GOT3 (cell line): Measurements from ENCODE around the gene PHACTR4.
"Not testable (repeated sequence)": the region's sequence is repeated elsewhere in the genome, so short reads cannot be mapped to it uniquely, and the experiment has no call there.

ENCODE experiments used
- DNase-seq: peaks from one replicate; lab custom pipeline; 2025; ENCODE audit warnings: mixed read lengths; lab: John Stamatoyannopoulos, UW

Gene PHACTR4

DNA sequence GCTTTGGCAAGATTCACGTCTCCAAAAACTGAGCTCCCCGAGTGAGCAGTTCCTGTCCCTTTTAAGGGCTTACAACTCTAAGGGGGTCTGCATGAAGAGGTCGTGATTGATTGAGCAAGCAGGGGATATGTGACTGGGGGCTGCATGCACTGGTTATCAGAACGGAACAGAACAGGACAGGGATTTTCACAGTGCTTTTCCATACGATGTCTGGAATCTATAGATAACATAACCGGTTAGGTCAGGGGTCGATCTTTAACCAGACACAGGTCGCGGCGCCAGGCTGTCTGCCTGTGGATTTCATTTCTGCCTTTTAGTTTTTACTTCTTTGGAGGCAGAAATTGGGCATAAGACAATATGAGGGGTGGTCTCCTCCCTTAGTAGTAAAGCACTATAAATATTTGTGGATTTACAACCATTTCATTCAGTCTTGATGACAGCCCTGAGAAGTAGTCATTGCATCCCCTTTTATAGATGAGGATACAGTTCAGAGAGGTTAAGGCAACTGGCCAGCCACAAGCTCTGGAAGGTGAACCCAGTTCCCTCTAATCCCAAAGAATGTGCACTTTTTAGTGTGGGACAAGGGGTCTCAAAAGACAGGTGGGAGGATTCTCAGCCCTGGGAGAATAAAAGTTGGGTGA, 155.6 kb downstream of the PHACTR4 start:
- DNase-seq, result not testable (repeated sequence)

DNA sequence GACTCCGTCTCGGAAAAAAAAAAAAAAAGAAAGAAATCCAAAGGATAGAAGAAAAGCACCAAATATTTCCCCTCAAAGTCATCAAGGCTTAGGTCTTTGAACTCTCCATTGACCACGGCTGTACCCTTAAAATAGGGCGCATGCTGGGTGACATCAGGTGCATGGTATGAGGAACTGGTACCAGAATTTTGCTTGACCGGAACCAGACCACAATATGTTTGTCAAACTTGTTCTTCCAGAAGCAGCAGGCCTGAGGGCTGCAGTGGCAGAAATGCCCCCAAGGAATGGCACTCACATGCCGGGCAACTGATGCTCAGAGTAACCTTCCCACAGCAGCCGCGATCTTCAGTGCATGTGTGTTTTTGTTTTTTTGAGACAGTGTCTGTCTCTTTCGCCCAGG, 157.3 kb downstream of the PHACTR4 start:
- no peak for DNase-seq

- no peak for DNase-seq
These were observed 160.9 kb downstream of the PHACTR4 start for GRCh38 chr1:28530456-28530855.

DNA sequence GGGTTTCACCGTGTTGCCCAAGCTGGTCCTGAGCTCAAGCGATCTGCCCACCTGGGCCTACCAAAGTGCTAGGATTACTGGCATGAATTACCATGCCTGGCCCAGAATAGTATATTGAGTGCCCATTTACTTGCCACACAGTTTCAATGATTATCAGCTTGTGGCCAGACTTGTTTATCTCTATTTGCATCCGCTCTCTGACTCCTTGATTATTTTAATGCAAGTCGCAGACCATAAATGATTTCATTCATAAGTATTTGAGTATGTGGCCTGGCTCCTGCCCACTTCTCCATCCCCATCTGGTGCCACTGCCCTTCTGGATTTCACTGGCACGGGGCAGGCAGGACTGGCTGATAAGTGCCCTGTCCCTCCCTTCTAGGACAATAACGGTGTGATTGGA, 165.1 kb downstream of the PHACTR4 start:
- no peak for DNase-seq

DNA sequence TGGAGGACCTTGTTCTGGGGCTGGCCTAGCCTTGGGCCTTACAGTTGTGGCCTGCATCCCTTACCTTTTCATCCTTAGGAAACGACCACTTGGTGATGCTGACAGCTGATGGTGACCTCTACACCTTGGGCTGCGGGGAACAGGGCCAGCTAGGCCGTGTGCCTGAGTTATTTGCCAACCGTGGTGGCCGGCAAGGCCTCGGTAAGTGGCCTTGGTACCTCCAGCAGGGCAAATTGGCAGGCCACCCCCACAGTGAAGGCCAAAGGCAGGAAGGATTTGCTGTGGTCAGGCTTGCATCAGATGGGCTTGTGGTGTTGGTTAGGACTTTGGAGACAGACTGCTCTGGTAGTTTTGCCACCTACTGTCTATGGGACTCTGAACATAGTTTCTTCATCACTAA, 165.6 kb downstream of the PHACTR4 start:
- no peak for DNase-seq

- no peak for DNase-seq
These were observed 168.1 kb downstream of the PHACTR4 start for GRCh38 chr1:28537457-28538199.

GRCh38 chr1:28538286-28538685, 168.7 kb downstream of the PHACTR4 start:
- DNase-seq, result no peak

- DNase-seq, result no peak
These were observed 171.1 kb downstream of the PHACTR4 start for GRCh38 chr1:28540651-28541050.

GRCh38 chr1:28541414-28542015, 172.0 kb downstream of the PHACTR4 start:
- DNase-seq, result not testable (repeated sequence)

- no peak for DNase-seq
These were observed 175.7 kb downstream of the PHACTR4 start for GRCh38 chr1:28545246-28545628.

- DNase-seq, result no peak
These were observed 178.8 kb downstream of the PHACTR4 start for GRCh38 chr1:28548318-28548717.
